GM21526 (cell line): ENCODE measurements around the gene NCAM1.

ENCODE experiments used
- ATAC-seq: cut with Tn5 transposase; IDR thresholded peaks from one replicate; pipeline ENCODE4 v1.9.1; 2021; ENCODE audit warnings: moderate library complexity; ENCODE audit not compliant: unreplicated experiment, low FRiP score

NCAM1 gene

GRCh38 chr11:113162592-113162962 is 201.4 kb downstream of the NCAM1 start:
- no peak for ATAC-seq

DNA sequence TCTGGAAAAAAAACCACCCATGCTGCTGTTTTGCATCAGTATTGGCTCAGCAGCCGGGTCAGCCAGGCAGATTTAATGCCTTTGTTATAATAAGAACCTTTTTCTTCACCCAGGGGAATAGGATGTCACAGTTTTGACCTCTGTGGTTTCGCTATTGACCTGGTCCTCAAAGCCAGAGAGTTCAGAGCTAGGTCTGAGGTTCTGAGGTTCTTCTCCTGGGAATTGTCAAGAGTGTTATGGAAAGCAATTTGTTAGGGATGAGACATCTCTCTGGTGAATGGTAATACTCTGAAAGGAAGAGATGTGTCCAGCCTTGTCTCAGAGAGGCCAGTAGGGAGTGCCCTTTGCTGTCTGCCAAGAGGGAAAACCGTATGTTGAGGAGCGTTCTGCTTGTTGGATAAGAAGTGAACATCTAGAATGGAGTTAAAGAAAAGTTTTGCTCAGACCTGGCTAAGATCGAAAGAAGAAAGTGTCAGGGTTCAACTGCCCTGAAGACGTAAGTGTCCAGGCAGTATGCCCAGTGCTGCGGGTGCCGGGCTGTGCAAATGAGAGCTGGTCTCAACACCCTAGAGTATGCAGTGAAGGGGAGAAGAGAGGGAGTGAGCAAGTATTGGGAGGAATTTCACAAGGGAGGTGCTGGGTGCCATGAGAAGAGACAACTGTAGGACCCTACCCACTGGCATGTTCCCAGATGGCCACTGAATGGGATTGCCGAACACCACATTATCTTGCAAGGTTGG is 202.2 kb downstream of the NCAM1 start:
- no peak for ATAC-seq

DNA sequence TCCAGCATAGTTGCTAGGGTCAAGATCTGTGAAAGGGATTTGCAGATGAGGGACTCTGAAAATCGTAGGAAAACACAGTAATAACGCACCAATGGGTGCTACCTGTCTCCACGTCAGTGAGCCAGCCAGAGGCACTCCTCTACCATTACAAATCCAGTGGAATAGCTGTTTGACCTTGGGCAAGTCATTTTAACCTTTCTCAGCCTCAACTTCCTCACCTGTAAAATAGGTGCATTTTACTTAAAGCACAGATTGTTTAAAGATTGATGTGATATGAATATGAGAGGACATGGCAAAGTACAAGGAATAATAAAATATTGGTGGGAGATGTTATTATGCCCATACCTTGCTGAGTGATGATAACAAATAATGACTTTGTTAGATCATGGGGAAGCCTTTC is 205.1 kb downstream of the NCAM1 start:
- no peak for ATAC-seq

GRCh38 chr11:113167599-113167998 is 206.4 kb downstream of the NCAM1 start:
- no peak for ATAC-seq

- no peak for ATAC-seq
Measured at GRCh38 chr11:113168354-113169342, 207.4 kb downstream of the NCAM1 start.

DNA sequence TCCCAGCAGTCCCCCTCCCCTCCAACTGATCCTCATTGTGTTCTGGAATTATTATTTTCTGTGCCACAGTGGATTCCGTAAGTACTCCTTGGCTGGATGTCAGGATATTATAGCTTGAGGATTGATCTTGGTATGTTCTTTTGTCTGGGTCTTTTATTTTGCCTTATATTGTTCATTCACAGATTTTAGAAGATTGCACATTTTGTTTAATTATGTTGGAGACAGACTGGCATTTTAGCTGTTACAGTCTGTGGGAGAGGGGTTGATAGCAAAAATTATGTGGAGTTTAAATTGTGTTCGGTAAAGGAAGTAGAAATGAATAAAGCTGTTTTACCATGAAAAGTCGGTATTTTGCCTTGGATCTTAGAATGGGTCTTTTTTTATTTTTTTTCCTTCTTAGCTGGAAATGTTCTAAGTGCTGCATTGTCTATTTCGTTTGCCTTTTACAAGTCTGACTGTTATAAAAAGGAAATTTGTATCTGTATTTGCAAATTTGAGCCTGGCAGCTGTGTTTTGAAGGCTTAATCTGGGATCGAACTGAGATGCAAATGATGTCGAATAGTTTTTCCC is 211.2 kb downstream of the NCAM1 start:
- no peak for ATAC-seq

DNA sequence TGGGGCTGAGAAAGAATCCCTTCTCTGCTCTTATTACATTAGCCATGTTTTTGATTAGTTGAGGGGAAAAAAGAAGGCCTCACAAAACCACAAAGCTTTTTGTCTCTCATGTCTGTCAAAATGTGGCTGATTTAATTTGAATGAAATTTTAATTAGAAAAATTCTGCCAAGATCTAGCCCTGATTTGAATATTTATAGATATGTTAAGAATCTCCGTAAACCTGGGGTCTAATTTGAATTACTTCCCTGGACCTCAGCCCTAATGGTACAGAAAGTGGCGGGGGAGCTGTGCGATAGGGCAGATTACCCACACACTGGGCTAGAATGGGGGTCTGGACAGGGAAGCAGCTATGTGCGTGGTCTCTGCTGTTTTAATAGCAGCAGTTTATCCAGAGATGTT is 211.9 kb downstream of the NCAM1 start:
- ATAC-seq = no peak

DNA sequence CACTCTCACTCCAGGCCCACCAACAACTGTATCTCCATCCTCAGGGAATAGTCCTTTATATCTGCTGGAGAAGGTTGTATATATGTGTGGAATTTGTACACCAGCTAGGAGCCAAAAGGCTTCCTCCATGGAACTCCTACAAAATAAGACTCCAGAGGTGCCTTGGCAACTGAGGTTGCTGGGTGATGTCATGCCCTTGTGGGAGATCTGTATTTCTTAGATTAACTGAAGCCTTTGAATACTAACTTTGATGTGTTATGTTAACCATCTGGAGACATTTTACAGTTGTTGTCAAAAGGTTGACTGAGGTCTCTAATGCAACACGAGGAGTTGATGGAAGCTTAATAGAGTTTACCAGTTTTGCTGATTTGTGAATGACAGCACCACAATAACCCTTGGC is 213.7 kb downstream of the NCAM1 start:
- ATAC-seq = no peak

- ATAC-seq = no peak
Measured at GRCh38 chr11:113176599-113177360, 215.6 kb downstream of the NCAM1 start.

DNA sequence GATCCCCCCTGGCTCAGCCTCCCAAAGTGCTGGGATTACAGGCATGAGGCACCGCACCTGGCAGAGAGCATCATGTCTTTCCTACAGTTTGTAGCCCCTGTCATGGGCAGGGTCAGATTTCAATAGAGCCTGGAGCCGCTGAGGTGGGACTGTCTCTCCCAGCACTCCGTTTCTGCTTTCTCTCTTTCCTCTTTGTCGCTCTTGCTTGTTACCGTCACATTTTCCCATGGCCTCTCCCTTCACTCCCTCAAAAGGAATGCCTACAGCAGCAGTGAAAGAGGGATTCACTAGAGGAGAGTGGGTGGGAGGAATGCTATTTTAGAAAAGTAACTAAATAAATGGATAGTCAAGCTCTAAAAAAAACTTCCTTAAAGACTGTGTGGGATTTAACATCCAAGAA is 216.5 kb downstream of the NCAM1 start:
- ATAC-seq = no peak

- ATAC-seq = no peak
Measured at GRCh38 chr11:113178381-113179070, 217.3 kb downstream of the NCAM1 start.

DNA sequence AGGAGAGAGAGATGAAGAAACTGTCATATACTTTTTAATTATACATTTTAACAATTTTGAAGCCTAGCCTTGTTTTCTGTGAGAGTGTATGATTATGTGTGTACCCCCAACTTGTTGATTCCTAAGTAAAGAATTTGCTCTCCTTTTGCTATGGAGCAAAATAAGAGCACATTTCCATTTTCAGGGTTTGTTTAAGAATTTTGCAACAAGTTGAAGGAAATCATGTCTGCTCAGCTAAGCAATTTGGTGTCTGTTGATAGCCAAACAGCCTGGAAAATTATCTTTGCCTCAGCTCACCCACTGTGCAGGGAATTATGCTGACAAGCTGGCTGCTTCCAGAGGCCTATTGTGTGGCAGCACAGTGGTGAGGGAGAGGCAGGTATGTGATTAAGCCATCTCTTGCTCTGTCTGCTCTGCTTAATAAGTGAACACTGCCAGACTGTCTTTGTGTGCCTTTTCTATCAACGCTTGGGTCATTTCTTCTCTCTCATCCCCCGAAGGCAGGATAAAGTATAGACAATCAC is 218.0 kb downstream of the NCAM1 start:
- ATAC-seq = no peak

GRCh38 chr11:113181094-113181493 is 219.9 kb downstream of the NCAM1 start:
- no peak for ATAC-seq

DNA sequence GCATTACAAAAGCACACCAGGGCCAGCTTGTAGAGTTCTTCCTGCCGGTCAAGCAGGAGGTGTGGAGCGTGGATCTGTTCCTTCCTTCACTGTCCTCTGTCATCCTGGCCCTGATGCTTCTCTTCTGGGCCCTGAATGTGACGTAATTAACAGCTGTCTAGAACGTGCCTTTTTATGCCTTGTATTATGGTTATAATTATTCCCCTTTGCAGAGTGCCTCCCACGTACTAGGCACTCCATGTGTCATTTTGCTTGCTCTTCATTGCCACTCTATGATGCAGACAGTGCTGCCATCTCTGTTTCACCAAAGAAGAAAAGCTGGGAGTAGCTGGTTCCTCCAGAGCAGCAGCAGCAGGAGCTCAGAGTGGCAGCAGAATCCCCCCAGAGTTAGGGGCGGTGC is 221.1 kb downstream of the NCAM1 start:
- ATAC-seq = no peak

GRCh38 chr11:113184498-113184897 is 223.3 kb downstream of the NCAM1 start:
- no peak for ATAC-seq

DNA sequence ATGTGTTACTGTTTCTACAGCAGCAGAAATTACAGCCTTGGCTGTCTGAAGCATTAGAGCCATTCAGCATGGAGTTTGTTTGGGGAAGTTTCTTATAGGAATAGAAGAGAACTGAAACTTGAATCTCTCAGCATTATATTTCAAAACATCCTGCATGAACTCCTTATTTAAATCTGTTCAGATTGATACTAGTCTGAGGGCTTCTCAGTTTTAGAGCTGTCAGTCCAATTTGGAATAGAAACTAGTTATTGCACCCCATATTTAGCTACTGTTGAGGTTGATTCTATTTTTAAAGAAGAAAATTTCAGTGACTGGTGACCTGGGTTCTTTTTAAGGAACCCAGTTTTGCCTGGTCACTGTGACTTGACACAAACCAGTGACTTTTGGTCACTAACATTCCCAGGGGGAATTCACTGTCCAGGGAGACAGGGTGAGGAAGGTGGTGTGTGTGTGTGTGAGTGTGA is 227.2 kb downstream of the NCAM1 start:
- no peak for ATAC-seq

DNA sequence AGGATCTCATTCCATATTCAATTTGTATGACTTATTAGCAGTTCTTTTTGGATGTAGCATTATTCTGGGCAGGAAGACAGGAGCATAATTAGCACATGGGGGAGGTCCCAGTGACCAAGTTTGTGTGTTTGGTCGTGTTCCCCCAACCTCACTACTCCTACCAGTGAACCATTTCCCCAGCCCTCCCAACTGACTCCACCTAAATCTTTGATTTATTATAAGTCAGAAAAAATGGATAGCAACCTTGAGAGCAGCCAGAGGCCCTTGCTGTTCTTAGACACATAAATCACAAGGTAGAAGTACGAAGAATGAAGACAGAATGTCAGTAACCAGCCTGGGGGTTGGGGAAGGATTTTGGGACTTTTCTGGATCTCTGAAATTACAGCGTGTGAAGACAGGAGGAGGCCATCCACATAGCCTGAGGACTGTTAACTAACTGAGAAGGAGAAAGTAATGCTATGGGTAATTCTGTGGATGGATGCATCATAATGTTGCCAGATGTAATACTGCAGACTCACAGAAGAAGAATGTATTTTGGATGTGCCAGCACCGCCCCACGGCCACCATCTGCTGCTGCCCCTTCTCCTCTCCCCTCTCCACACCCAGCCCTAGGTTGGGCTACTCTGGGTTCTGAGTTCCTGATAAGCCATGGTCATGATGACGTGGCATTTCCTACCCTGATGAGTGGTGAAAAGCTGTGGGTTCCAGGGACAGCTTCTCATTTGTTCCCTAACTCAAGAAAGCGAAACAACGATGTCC is 228.9 kb downstream of the NCAM1 start:
- no peak for ATAC-seq

DNA sequence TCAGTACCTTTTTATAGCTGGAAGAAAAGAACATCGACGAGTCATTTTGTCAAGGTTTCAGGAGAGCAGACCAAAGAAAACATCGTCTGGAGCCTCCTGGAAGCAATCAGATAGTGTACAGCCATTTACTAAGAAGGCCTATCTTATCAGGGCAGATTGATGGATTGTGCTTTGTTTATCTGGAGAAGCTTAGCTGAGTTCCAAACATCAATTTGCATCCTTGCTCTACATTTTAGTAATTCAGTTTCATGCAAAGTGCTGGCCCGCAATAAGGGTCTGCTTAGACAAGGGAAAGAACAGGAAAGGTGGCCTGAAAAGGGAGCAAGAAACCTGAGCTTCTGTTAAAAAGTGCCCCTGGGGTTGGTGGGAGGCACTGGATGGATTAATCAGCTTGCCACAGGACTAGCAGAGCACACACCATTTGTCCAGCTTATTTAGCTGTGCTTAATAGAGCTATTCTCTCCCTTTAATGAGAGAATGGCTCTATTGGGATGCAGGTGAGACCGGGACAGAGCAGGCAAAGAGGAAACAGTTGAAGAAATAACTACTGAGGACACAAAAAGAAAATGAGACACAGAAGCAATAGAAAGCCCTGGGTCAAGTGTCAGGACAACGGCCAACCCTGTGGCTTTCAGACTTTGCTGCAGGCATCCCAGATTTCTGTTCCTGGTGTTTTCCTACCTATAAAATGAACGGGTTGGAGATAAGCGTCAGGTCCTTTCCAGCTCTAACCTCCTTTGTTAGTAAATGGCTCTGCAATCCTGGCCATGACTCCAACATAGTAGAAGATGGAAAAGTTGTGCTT is 231.1 kb downstream of the NCAM1 start:
- no peak for ATAC-seq
